HG03565 (cell line): ENCODE data around the gene LRRC25.
"Not testable (repeated sequence)": the region's sequence is repeated elsewhere in the genome, so short reads cannot be mapped to it uniquely, and the experiment has no call there.

Experiments used
- ATAC-seq: cut with Tn5 transposase; IDR thresholded peaks from one replicate; pipeline ENCODE4 v1.9.1; 2021; ENCODE audit warnings: mild to moderate bottlenecking, moderate library complexity; ENCODE audit not compliant: unreplicated experiment

Gene LRRC25

DNA sequence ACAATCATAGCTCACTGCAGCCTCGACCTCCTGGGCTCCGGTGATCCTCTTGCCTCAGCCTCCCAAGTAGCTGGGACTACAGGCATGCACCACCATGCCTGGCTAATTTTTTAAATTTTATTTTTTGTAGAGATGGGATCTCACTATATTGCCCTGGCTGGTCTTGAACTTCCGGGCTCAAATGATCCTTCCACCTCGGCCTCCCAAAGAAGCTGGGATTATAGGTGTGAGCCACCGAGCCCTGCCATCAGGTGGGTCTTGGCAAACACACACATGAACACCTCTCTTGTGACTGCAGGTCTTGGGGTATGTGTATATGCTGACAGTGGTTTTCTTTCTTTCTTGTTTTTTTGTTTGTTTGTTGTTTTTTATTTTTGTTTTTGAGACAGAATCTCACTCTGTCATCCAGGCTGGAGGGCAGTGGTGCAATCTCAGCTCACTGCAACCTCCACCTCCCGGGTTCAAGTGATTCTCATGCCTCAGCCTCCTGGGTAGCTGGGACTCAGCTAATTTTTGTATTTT lies 48.5 kb downstream of the LRRC25 start:
- not testable (repeated sequence) for ATAC-seq

DNA sequence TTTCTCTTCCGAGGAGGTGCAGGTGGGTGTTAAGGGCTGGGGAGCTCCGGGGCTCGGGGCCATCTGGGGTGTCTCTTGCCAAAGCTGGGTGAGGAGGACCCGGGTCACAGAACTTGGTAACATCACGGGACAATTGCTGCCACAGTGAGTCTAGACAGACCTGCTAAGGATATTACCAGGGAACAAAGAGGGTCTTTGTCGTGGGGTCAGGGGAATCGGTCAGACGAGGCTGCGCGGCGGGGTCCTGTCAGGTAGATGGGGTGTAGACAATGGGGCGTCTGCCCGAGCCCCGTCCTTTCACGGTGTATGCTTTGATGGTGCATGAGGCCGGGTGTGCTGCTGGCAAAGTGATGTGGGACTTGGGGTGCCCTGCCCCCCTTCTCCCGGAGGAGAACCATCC lies 49.3 kb downstream of the LRRC25 start:
- ATAC-seq: no peak

DNA sequence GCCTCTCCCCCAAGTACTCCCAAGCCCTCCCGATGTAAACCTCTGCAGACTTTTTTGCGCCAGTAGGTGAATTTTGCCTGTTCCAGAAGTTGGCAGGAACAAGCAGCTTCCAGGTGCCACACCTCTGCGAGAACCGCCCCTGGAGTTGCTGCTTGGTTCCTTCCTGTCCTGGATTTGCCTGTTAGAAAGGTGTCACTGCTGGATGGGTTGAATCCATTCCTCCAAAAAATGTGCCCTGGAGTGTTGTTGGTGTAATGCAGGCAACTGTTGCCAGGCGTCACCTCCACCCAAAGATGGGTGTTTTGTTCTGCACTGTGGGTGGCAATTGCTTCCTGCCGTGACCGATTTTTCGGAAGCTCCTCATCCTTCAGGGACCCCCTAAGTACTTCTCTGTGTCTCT lies 51.3 kb downstream of the LRRC25 start:
- ATAC-seq: no peak

DNA sequence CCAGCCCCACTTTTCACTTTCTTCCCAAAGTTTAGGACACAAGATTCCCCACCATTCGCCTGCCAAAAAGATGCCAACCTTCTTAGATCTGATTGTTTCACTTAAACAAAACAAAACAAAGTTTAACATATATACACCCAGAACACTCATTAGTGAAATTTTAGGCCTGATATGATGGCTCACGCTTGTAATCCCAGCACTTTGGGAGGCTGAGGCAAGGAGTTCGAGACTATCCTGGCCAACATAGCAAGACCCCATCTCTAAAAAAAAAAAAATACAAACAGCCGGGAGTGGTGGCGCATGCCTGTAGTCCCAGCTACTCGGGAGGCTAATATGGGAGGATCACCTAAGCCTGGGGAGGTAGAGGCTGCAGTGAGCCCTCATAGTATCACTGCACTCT lies 52.1 kb downstream of the LRRC25 start:
- no peak for ATAC-seq

DNA sequence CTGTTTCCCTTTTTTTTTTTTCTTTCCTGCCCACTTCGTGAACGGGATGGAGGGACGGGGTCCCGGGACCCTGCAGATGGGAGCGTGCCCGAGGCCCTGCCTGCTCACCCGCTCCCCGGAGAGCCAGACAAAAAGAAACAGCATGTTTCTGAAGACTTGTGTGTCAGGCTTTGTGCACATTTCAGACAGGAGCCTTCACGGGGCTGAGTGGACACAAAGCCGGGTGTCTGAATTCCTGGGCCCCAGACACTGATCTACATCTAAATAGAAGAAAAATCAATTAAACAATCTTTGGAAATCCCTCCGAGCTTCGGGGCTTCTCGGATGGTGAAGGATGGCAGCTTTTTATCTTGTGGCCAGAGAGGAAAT lies 52.9 kb downstream of the LRRC25 start:
- no peak for ATAC-seq

DNA sequence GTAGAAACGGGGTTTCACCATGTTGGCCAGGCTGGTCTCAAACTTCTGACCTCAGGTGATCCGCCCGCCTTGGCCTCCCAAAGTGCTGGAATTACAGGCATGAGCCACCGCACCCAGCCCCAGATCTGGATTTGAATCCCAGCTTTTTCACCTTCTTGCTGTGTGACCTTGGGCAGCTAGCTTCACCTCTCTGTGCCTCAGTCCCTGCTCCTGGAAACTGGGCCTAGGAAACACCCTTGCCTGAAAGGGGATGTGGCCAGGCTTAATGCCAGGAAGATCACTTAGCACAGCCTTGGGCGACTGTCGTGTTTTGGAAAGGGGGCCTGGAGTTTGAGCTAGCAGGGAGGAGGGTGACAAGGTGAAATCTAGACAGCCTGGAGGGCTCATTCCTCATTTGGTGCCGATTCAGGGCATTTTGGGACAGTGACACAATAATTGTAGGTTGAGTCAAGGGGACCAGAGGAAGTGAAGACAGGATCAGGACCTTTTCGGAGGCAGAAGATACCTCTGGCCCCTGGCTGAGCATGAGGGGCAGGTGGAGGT lies 55.3 kb downstream of the LRRC25 start:
- ATAC-seq: no peak
